ENCODE measurements around the gene DDI2. TPM values are rescaled to one million over a fixed set of nuclear protein-coding genes. Genes with fewer than 3 reads are reported as not detected.

DDI2 gene
- total and polyA plus RNA-seq, 9 of the 15 experiments (the other 6 are each of a cell fraction or from before 2014, with no cell fraction given), result 6.5 to 48.4 (median 21.2) TPM

GRCh38 chr1:15684468-15685291, 67.4 kb downstream of the DDI2 start (continued):
- TF ChIP-seq ZNF407 (IDR thresholded peaks at IDR 0.05; ENCODE audit: low read depth) (no peak), TRIM28 (IDR thresholded peaks at IDR 0.05) (no peak), ARID3B (CRISPR knock-in tag; IDR thresholded peaks at IDR 0.05; ENCODE audit: borderline replicate concordance) (no peak), ZKSCAN1 (IDR thresholded peaks at IDR 0.05; ENCODE audit: low read depth, low read length) (no peak), KLF10 (CRISPR knock-in tag; IDR thresholded peaks at IDR 0.05) (no peak), STAT6 (CRISPR knock-in tag; IDR thresholded peaks at IDR 0.05) (no peak), MXI1 (IDR thresholded peaks at IDR 0.05; ENCODE audit: low read depth, low read length) (no peak), STAT5A (IDR thresholded peaks at IDR 0.05; ENCODE audit: borderline replicate concordance, low read length) (no peak), VEZF1 (CRISPR knock-in tag; IDR thresholded peaks at IDR 0.05) (peak; percentile 42), E2F1 (CRISPR knock-in tag; IDR thresholded peaks at IDR 0.05) (peak; percentile 65; the same call in 1 of the 2 replicates)
